HG03280 (cell line): Measurements from ENCODE around the gene BCAP29.

Source experiments
- ATAC-seq: cut with Tn5 transposase; IDR thresholded peaks from one replicate; pipeline ENCODE4 v1.9.1; 2021; ENCODE audit warnings: mild to moderate bottlenecking, moderate library complexity; ENCODE audit not compliant: unreplicated experiment

Gene BCAP29

DNA sequence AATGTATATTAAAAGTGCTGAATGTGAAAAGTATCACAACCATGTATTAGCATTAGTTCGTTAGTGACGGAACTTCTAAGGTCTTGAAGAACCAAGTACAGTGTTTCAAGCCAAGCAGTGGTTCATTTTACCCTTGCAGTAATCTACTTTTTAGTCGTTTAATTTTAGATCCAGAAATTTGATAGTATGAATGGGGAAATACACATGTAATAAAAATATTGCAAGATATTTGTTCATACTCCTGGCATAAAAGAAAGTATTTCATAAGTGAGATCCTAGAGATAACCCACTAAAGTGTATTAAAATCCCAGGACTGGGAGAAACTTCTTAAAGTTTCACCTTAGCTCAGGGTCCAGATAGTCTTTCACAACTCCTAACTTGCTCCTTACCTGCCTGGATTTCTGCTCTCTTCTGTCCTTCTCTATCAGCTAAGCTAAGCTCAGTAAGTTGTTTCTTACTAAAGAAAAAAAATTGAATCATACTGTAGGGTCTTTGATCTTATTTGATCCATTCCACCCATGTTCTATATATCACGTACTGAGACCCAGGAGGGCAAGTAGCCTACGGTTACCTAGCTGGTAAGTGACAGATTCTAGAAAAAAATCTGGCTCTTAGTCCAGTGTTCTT lies 1.5 kb downstream of the BCAP29 start:
- ATAC-seq: no peak

GRCh38 chr7:107582875-107583274 lies 2.8 kb downstream of the BCAP29 start:
- no peak for ATAC-seq

GRCh38 chr7:107584716-107585115 lies 4.7 kb downstream of the BCAP29 start:
- no peak for ATAC-seq

GRCh38 chr7:107588529-107589130 lies 8.6 kb downstream of the BCAP29 start:
- ATAC-seq: no peak

DNA sequence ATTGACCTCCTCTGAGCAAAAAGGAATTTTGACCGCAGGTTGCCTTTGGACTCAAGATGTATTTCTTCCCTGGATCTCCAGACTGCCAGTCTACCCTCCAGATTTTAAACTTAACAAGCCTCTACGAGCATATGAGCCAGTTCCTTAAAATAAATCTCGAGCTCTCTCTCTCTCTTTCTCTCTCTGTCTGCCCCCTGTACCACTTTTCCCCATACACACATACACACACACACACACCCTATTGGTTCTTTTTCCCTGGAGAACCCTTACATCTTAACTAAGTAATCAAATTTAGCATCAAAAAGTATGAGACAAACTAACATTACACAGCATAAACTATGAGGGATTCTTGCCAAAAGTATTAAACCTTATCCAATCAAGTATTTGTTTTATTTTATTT lies 11.4 kb downstream of the BCAP29 start:
- no peak for ATAC-seq

- ATAC-seq: no peak
Observed at GRCh38 chr7:107592361-107593024, 12.4 kb downstream of the BCAP29 start.

- no peak for ATAC-seq
Observed at GRCh38 chr7:107593025-107593410, 13.0 kb downstream of the BCAP29 start.

- no peak for ATAC-seq
Observed at GRCh38 chr7:107594961-107595737, 15.1 kb downstream of the BCAP29 start.

DNA sequence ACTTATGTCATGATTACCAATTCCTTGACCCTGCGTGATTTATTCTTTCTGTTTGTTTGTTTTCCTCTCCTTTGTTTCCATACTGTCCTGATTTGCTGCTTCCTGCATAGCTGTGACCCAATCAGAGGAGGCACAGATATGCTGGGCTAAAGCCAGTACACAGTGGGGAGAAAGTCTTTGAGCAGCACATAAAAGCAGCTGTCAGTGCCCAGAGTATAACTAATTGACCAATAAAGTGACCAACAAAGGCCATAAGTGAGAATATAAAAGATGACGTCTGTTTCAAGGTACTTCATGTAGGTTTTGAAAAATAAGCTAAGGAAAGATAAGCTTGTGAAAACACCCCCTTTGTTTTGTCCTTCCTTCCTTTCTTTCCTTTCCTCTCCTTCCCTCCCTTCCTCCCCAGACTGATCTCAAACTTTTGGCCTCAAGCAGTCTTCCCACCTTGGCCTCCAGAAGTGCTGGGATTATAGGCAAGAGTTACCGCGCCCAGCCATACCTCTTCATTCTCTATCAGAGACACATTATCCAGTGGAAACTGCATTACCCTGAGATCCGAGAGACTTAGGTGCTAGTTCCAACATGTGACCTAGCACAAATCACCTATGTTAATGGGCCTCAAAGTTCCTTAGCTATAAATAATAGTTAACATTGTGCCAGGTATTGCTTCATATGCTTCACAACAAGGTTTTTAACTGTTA lies 17.0 kb downstream of the BCAP29 start:
- ATAC-seq: no peak

- no peak for ATAC-seq
Observed at GRCh38 chr7:107597582-107597916, 17.5 kb downstream of the BCAP29 start.

GRCh38 chr7:107597953-107598352 lies 17.9 kb downstream of the BCAP29 start:
- ATAC-seq: no peak

DNA sequence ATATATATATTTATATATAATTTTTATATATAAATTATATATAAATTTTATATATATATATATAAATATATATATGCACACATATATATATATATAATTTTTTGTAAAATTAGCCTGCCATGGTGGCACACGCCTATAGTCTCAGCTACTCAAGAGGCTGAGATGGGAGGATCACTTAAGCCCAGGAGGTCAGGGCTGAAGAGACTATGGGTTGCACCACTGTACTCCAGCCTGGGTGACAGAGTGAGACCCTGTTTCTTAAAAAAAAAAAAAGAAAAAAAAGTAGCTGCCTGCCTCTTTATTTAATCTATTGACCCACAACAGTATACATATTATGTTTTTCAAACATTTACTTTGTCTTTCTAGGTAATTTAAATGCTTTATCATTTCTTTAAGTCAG lies 19.2 kb downstream of the BCAP29 start:
- ATAC-seq: no peak

DNA sequence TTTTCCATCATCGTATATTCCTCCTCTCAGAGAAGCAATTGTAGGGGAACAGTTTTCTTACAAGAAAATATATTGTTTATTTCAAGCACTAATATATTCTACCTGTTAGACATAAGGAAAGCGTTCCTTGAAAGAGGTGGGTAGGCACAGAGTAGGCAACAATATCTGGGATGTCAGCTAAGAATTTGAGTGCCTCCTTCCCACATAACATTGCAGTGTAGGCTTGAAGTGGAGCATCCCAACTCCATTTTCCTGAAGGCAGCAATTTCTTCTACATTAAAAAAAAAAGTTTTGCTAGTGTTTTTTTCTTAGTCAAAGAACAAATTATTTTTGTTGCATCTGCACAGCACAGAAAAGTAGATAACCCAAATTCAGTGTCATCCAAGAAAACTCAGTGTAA lies 20.8 kb downstream of the BCAP29 start:
- ATAC-seq: no peak

DNA sequence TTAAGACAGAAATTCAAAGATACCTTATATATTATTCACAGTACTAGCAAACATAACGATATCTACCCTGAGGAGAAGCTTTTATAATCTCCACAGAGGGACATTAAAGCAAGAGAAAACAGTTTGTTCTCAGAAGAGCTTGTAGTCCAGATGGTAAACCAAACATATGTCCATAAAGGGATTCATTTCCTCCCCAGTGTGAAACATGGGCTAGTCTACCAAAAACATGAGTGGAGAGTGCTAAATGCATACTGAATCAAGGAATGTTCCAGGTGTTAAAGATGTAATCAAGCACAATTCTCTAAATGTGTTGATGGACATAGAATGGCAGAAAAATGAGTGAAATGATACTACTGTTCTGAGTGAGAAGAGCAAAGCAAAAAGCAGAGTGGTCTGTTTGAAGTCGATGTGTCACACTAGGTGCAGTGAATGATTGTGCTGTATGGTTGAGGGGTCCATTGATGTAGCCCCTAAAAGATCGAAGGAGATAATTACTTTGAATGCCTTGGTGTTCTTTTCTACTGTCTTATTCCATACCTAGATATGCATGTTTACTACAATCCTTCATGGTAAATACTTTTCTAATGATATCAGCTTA lies 25.3 kb downstream of the BCAP29 start:
- no peak for ATAC-seq

- no peak for ATAC-seq
Observed at GRCh38 chr7:107606303-107606702, 26.3 kb downstream of the BCAP29 start.

- no peak for ATAC-seq
Observed at GRCh38 chr7:107609811-107610261, 29.8 kb downstream of the BCAP29 start.

GRCh38 chr7:107610323-107610722 lies 30.3 kb downstream of the BCAP29 start:
- no peak for ATAC-seq

- ATAC-seq: no peak
Observed at GRCh38 chr7:107613439-107613838, 33.4 kb downstream of the BCAP29 start.

DNA sequence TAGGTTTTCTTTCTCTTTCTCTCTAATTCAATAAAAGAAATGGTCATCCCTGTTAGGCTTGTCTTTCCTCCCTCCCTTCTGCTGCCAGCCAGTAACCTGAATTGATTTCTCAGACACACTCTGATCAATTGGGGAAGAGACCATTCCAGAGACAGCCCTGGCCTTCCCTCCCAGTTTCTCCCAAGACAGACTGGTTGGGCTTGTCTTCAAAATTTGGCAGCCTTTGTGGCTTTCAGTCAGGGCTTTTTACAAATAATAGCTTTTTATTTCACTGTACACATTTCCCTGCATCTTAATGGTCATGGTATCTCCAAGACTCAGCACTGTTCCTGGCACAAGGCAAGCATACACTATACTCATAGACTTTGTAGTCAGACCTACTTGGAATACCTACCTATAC lies 33.9 kb downstream of the BCAP29 start:
- no peak for ATAC-seq

- no peak for ATAC-seq
Observed at GRCh38 chr7:107614425-107614824, 34.4 kb downstream of the BCAP29 start.
